SK-N-SH treated with all-trans-retinoic acid at 6 μM for 48 hours (cell line): ENCODE results near the gene ALDH3A1.
A peak's percentile ranks its signal among the peaks of the same experiment; 100 is the strongest.

Experiments used
- ATAC-seq: fragments of 200-7000 bp; cut with Tn5 transposase; 3 replicates; pipeline ENCODE4 v1.9.1; 2020; ENCODE audit warnings: mild to moderate bottlenecking, moderate library complexity
- ARNTL ChIP-seq: fragments of 450-650 bp; formaldehyde crosslinking; IDR thresholded peaks from 2 replicates; pipeline ENCODE4 v1.5.0; 2020; ENCODE audit warnings: low read depth, mild to moderate bottlenecking, moderate library complexity, borderline replicate concordance
- BACH2 ChIP-seq: fragments of 250-450 bp; sonication (Bioruptor Pico); IDR thresholded peaks from 2 replicates; pipeline ENCODE4 v1.9.0; 2021; ENCODE audit warnings: mild to moderate bottlenecking, borderline replicate concordance
- ESRRG ChIP-seq: fragments of 250-450 bp; sonication (Bioruptor Pico); IDR thresholded peaks from 2 replicates; pipeline ENCODE4 v1.6.1; 2021; ENCODE audit warnings: mild to moderate bottlenecking
- GLIS3 ChIP-seq: fragments of 250-450 bp; sonication (Bioruptor Pico); IDR thresholded peaks from 2 replicates; pipeline ENCODE4 v1.5.0; 2020; ENCODE audit warnings: mild to moderate bottlenecking, moderate library complexity
- ISL1 ChIP-seq: fragments of 250-450 bp; sonication (Bioruptor Pico); IDR thresholded peaks from 2 replicates; pipeline ENCODE4 v2.1.2; 2022; ENCODE audit warnings: mild to moderate bottlenecking, moderate library complexity
- OSR1 ChIP-seq: fragments of 250-450 bp; sonication (Bioruptor Pico); IDR thresholded peaks from 2 replicates; pipeline ENCODE4 v1.8.0; 2022; ENCODE audit warnings: moderate library complexity, mild to moderate bottlenecking, inconsistent platforms
- PPARA ChIP-seq: fragments of 250-450 bp; sonication (Bioruptor Pico); IDR thresholded peaks from 2 replicates; pipeline ENCODE4 v1.5.0; 2020; ENCODE audit warnings: mild to moderate bottlenecking, borderline replicate concordance
- RARB ChIP-seq: fragments of 250-450 bp; sonication (Bioruptor Pico); IDR thresholded peaks from 2 replicates; pipeline ENCODE4 v1.8.0; 2021; ENCODE audit warnings: mild to moderate bottlenecking, moderate library complexity
- SNAI2 ChIP-seq: fragments of 250-450 bp; sonication (Bioruptor Pico); IDR thresholded peaks from 2 replicates; pipeline ENCODE4 v1.5.0; 2020; ENCODE audit warnings: mild to moderate bottlenecking, moderate library complexity
- TCF4 ChIP-seq: fragments of 250-450 bp; sonication (Bioruptor Pico); IDR thresholded peaks from 2 replicates; pipeline ENCODE4 v1.8.0; 2021; ENCODE audit warnings: mild to moderate bottlenecking, moderate library complexity, borderline replicate concordance
- TOX ChIP-seq: fragments of 250-450 bp; sonication (Bioruptor Pico); IDR thresholded peaks from 2 replicates; pipeline ENCODE4 v1.8.0; 2021; ENCODE audit warnings: mild to moderate bottlenecking, moderate library complexity, borderline replicate concordance
- ZC3H10 ChIP-seq: fragments of 250-450 bp; sonication (Bioruptor Pico); IDR thresholded peaks from 2 replicates; pipeline ENCODE4 v1.5.1; 2021; ENCODE audit warnings: mild to moderate bottlenecking, moderate library complexity
- ZFP30 ChIP-seq: fragments of 450-650 bp; formaldehyde crosslinking; IDR thresholded peaks from 2 replicates; pipeline ENCODE4 v1.5.0; 2022; ENCODE audit warnings: mild to moderate bottlenecking, moderate library complexity
- ZNF565 ChIP-seq: fragments of 450-650 bp; formaldehyde crosslinking; conservative IDR thresholded peaks from 2 replicates; pipeline ENCODE4 v1.5.0; 2020; ENCODE audit warnings: low read depth, mild to moderate bottlenecking, moderate library complexity
- ZNF70 ChIP-seq: fragments of 450-650 bp; formaldehyde crosslinking; IDR thresholded peaks from 2 replicates; pipeline ENCODE4 v1.5.0; 2020; ENCODE audit warnings: mild to moderate bottlenecking, moderate library complexity
- TF ChIP-seq, protein P1 (sequence below): fragments of 250-450 bp; sonication (Bioruptor Pico); IDR thresholded peaks from 2 replicates; pipeline ENCODE4 v1.5.0; 2020; ENCODE audit warnings: mild to moderate bottlenecking, moderate library complexity
- TF ChIP-seq, protein P2 (sequence below): fragments of 250-450 bp; sonication (Bioruptor Pico); IDR thresholded peaks from 2 replicates; pipeline ENCODE4 v1.8.0; 2020; ENCODE audit warnings: mild to moderate bottlenecking, moderate library complexity, borderline replicate concordance
- TF ChIP-seq, protein P3 (sequence below): fragments of 250-450 bp; sonication (Bioruptor Pico); IDR thresholded peaks from 2 replicates; pipeline ENCODE4 v1.5.1; 2021; ENCODE audit warnings: mild to moderate bottlenecking, moderate library complexity

Gene ALDH3A1

DNA sequence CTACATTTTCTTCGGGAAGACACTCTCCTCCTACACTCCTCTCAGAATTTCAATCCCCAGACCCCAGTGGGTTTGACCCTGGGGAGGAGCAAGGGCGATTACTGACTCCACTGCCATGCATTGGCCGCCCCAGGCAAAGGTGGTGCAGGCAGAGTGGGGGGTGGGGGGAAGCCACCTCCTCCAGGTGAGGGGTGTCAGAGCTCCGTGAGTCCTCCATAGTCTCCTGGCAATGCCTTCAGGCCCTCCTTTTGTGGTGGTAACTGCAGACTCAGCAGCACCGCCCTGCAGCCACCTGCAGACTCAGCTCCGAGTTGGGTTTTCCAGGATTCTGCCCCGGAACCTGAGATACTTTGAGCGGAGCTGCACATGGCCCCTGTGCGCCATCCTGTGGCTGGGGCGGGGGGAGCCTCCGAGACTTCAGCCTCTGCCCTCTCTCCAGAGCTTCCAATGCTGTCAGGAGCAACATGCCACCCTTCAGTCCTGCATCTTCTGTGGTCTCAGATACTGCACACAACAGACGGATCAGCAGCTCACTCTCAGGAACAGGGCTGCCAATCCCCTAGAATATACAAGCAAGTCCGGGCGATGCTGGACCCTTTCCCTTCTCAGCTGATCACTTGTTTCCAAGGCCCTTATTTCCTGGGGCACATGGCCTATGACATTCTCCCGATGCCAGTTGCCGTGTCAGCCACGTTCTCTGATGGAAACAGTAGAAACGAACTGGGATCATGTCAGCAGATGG is 29.3 kb downstream of the ALDH3A1 start:
- peak; percentile 24; the same call in 2 of the 3 replicates for ATAC-seq
- no peak for TF ChIP-seq TCF4 (CRISPR knock-in tag)
- no peak for TF ChIP-seq SNAI2 (CRISPR knock-in tag)

DNA sequence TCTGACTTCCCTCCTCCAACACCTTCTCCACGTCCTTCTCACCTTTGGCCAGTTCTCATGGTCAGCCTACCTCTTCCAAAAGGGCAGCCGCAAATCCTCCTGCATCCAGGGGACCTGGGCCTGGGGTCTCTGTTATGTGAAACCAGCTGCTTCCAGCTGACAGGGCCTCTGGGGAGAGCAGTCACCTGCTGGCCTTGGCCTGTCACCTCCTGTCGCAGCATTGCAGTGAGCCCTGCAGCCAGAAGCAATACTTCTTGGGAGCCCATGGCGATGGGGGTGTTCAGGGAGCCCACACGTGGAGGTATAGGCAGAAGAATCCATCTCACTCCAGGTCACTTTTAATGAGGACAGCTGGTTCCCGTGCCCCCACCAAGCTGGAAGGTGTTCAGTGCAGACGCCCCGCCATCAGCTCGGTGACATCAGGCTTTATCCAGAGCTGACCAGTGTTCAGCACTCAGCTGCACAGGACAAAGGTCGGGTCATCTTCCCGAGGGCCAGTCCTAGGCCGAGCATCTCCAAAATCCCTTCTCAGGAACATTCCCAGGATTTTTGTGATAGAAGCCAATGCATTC is 30.0 kb downstream of the ALDH3A1 start:
- ATAC-seq = no peak
- no peak for TF ChIP-seq ZC3H10 (CRISPR knock-in tag)
- no peak for TF ChIP-seq TCF4 (CRISPR knock-in tag)
- no peak for TF ChIP-seq TOX (CRISPR knock-in tag)
- TF ChIP-seq ESRRG (CRISPR knock-in tag) = no peak
- no peak for TF ChIP-seq PPARA
- TF ChIP-seq, protein P1, sequence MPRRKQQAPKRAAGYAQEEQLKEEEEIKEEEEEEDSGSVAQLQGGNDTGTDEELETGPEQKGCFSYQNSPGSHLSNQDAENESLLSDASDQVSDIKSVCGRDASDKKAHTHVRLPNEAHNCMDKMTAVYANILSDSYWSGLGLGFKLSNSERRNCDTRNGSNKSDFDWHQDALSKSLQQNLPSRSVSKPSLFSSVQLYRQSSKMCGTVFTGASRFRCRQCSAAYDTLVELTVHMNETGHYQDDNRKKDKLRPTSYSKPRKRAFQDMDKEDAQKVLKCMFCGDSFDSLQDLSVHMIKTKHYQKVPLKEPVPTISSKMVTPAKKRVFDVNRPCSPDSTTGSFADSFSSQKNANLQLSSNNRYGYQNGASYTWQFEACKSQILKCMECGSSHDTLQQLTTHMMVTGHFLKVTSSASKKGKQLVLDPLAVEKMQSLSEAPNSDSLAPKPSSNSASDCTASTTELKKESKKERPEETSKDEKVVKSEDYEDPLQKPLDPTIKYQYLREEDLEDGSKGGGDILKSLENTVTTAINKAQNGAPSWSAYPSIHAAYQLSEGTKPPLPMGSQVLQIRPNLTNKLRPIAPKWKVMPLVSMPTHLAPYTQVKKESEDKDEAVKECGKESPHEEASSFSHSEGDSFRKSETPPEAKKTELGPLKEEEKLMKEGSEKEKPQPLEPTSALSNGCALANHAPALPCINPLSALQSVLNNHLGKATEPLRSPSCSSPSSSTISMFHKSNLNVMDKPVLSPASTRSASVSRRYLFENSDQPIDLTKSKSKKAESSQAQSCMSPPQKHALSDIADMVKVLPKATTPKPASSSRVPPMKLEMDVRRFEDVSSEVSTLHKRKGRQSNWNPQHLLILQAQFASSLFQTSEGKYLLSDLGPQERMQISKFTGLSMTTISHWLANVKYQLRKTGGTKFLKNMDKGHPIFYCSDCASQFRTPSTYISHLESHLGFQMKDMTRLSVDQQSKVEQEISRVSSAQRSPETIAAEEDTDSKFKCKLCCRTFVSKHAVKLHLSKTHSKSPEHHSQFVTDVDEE (CRISPR knock-in tag) = no peak
- TF ChIP-seq SNAI2 (CRISPR knock-in tag) = no peak
- TF ChIP-seq OSR1 (CRISPR knock-in tag) = no peak

DNA sequence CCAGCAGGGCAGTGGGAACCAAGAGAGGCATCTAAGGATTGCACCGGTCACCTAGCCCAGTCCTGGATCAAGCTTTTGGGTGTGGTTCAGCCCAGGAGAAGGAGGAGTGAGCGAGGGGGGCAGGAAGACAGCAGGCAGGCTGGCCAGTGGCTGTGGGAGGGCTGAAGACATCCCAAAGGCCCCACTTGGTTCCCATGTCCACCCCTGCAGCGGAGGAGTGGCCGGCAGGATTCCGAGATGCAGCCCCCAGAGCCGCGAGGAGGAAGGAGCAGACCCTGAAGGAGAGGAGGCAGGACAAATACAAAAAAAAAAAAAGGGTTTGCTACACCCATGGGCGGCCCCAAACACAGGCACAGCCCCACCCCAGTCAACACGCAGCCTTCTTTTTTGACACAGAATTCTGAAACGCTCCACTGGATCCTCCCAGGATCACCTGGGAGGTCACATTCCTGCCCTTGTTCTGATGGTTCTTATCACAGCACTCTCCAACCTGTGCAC is 30.6 kb downstream of the ALDH3A1 start:
- no peak for TF ChIP-seq ARNTL (CRISPR knock-in tag)
- TF ChIP-seq ZNF565 (CRISPR knock-in tag) = no peak
- TF ChIP-seq, protein P1 (CRISPR knock-in tag) = no peak
- TF ChIP-seq, protein P2, sequence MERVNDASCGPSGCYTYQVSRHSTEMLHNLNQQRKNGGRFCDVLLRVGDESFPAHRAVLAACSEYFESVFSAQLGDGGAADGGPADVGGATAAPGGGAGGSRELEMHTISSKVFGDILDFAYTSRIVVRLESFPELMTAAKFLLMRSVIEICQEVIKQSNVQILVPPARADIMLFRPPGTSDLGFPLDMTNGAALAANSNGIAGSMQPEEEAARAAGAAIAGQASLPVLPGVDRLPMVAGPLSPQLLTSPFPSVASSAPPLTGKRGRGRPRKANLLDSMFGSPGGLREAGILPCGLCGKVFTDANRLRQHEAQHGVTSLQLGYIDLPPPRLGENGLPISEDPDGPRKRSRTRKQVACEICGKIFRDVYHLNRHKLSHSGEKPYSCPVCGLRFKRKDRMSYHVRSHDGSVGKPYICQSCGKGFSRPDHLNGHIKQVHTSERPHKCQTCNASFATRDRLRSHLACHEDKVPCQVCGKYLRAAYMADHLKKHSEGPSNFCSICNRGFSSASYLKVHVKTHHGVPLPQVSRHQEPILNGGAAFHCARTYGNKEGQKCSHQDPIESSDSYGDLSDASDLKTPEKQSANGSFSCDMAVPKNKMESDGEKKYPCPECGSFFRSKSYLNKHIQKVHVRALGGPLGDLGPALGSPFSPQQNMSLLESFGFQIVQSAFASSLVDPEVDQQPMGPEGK = no peak
- no peak for TF ChIP-seq BACH2 (CRISPR knock-in tag)
- no peak for TF ChIP-seq ZFP30 (CRISPR knock-in tag)
- no peak for TF ChIP-seq TCF4 (CRISPR knock-in tag)
- TF ChIP-seq ISL1 (CRISPR knock-in tag) = no peak
- TF ChIP-seq GLIS3 (CRISPR knock-in tag) = no peak
- ATAC-seq = no peak

DNA sequence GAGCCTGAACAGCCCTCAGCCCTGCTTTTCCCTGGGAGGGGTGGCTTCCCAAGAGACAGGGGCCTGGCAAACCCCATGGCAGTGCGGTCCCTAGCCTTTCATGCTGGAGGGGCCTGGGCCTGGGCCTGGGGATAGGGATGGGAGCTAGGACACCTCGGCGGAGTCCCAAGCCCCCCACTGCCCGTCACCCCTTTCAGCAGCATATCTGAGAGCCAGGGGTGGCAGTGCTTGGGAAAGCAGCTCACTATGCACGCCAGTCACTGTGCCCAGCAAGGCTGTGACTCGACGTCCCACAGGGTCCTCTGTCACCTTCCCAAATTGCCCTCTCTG is 31.1 kb downstream of the ALDH3A1 start:
- no peak for ATAC-seq
- TF ChIP-seq ZFP30 (CRISPR knock-in tag) = no peak

DNA sequence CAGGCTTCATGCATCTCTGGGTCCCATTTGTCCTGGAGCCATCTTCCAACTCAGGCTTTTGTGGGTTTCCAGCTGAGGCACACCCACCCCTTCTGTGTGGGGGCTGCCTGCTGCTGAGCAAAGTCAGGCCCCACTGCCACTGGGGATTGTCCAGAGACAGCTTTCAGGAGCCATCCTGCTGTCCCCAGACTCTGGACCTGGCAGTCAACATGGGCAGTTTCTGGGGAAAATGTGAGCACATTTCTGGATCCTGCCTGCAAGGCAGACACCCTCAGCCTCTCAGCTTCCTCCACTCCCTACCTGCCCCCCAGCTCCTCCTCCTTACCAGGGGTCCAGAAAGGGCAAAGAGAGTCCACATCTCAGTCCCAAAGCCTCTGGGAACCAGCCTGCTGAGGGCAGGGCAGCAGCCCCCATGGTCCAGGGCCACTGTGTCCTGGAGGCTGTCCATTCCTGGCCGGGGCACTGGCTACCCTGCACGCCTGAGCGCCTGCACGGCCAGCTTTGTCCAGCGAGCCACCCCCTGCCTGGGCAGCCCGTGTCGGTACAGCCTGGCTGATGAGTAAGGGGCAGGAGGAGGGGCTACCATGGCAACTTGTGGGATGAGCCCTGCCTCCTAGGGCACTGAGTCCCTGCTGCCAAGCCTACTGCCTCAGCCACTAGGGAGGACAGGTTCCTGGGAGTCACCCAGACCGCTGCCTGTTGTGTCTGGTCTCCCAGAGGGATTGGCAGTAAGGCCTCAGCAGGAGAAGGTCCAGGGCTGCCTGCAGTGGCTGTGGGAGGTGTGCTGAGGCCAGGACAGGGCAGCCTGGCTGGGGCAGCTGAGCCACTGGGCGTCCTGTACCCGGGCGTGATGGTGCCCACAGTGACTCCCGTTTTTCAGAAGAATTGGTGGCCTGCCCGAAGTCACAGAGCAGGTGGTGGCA is 31.7 kb downstream of the ALDH3A1 start, which contains the start of gene SLC47A2:
TSS of gene SLC47A2 (minus strand) at position 477 of the 923 bp plus-strand sequence. CDS start at position 448, 29 bp downstream.
- ATAC-seq = peak; percentile 30
- no peak for TF ChIP-seq TCF4 (CRISPR knock-in tag)
- TF ChIP-seq OSR1 (CRISPR knock-in tag) = no peak
- TF ChIP-seq, protein P3, sequence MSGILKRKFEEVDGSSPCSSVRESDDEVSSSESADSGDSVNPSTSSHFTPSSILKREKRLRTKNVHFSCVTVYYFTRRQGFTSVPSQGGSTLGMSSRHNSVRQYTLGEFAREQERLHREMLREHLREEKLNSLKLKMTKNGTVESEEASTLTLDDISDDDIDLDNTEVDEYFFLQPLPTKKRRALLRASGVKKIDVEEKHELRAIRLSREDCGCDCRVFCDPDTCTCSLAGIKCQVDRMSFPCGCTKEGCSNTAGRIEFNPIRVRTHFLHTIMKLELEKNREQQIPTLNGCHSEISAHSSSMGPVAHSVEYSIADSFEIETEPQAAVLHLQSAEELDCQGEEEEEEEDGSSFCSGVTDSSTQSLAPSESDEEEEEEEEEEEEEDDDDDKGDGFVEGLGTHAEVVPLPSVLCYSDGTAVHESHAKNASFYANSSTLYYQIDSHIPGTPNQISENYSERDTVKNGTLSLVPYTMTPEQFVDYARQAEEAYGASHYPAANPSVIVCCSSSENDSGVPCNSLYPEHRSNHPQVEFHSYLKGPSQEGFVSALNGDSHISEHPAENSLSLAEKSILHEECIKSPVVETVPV (CRISPR knock-in tag) = no peak
- TF ChIP-seq ZFP30 (CRISPR knock-in tag) = no peak
- no peak for TF ChIP-seq RARB (CRISPR knock-in tag)
- TF ChIP-seq ISL1 (CRISPR knock-in tag) = no peak
- no peak for TF ChIP-seq SNAI2 (CRISPR knock-in tag)
- no peak for TF ChIP-seq ZNF70 (CRISPR knock-in tag)
- TF ChIP-seq ZC3H10 (CRISPR knock-in tag) = no peak
- TF ChIP-seq PPARA = no peak
- no peak for TF ChIP-seq TOX (CRISPR knock-in tag)
- no peak for TF ChIP-seq ESRRG (CRISPR knock-in tag)
- TF ChIP-seq ZNF565 (CRISPR knock-in tag) = no peak
- TF ChIP-seq, protein P1 (CRISPR knock-in tag) = no peak
